Measurements from ENCODE around the gene DNM2.
"Not testable (repeated sequence)": the region's sequence is repeated elsewhere in the genome, so short reads cannot be mapped to it uniquely, and the experiment has no call there.

Gene DNM2

DNA sequence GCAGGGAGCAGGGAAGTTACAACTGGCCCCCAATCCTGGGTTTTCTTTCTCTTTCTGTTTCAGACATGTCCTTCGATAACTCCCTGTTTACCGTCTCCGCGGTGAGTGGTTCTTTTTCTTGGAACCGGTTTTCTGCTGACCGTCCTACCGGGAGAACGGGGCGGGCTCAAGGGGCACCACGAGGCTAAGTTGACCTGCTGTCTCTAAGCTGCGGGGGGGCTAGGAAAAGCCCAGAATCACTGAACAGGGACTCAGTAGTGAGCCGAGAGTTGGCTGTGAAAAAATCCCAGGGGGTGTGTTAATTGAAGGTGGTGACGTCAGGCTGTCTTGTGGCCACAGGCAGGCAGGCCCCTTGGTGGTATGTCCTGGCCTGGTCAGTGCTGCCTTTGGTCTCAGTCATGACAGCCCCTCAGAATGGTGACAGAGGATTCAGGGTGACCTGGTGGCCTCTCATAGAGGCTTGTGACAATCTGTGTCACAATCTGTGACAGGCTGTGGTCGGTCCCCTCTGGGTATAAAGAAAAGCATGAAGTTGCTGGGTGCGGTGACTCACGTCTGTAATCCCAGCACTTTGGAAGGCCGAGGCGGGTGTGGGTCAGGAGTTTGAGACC, 145.3 kb downstream of the DNM2 start:
- Histone ChIP-seq H3K4me1 (ENCODE audit: control insufficient read depth, low read depth, low read length) (no peaks in the 10 kb centered on the region), H3K23ac (ENCODE audit: low read length) (no peak overlapping the region), H3K9ac (ENCODE audit: low read length) (no peak overlapping the region), H3K79me2 (ENCODE audit: control insufficient read depth, insufficient read depth, low read length) (no peaks in the 10 kb centered on the region), H2BK5ac (ENCODE audit: low read length) (no peak overlapping the region), H3K4ac (ENCODE audit: low read depth, low read length) (no peak overlapping the region), H3K4me3 (ENCODE audit: low read length) (no peak overlapping the region), H3K4me2 (ENCODE audit: low read length) (no peak overlapping the region), H2BK120ac (ENCODE audit: low read depth, low read length) (no peak overlapping the region), H3K79me1 (ENCODE audit: low read length) (no peaks in the 10 kb centered on the region), H4K5ac (ENCODE audit: low read length) (no peak overlapping the region), H2BK15ac (replicated peaks; ENCODE audit: low read depth) (no peak overlapping the region), H3K18ac (ENCODE audit: low read length) (no peak overlapping the region), H3K27me3 (ENCODE audit: insufficient read depth, low read length, poor library complexity) (no peaks in the 10 kb centered on the region), H3K56ac (ENCODE audit: low read length) (no peak overlapping the region), H2AK5ac (ENCODE audit: low read length) (no peak overlapping the region), H4K8ac (ENCODE audit: low read depth, low read length) (no peak overlapping the region), H3K27ac (ENCODE audit: low read depth, low read length) (peak overlapping the region; percentile 66), H3K36me3 (ENCODE audit: control insufficient read depth, insufficient read depth, low read length) (no peaks in the 10 kb centered on the region)
- WGBS (ENCODE audit: extremely low coverage, insufficient coverage, low lambda C conversion rate) = no CpG with 5 or more reads among the region's 18 CpGs
- DNase-seq = no peak

DNA sequence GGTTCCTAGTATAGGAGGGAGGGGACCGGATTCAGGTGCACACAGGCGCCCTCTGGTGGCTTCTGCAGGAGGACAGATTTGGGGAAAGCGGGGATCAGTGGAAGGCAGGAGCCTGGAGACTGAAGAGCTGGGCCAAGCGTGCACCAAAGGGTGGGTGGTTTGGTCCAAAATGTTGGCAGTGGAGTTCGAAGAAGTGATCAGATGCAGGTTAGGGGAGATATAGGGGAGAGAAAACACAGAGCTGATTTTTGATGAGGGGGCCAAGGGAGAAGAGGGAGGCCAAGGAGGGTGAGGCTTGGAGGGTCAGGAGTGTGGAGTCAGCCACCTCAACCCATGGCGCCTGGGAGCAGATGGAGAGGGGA, 146.6 kb downstream of the DNM2 start:
- Histone ChIP-seq H3K27me3 (ENCODE audit: insufficient read depth, low read length, poor library complexity) (no peaks in the 10 kb centered on the region), H3K27ac (ENCODE audit: low read depth, low read length) (no peak overlapping the region), H4K8ac (ENCODE audit: low read depth, low read length) (no peak overlapping the region), H3K18ac (ENCODE audit: low read length) (no peak overlapping the region), H3K79me2 (ENCODE audit: control insufficient read depth, insufficient read depth, low read length) (no peaks in the 10 kb centered on the region), H2AK5ac (ENCODE audit: low read length) (no peak overlapping the region), H3K4ac (ENCODE audit: low read depth, low read length) (no peak overlapping the region), H3K23ac (ENCODE audit: low read length) (no peak overlapping the region), H3K4me3 (ENCODE audit: low read length) (no peak overlapping the region), H3K36me3 (ENCODE audit: control insufficient read depth, insufficient read depth, low read length) (no peaks in the 10 kb centered on the region), H2BK120ac (ENCODE audit: low read depth, low read length) (no peak overlapping the region), H3K9ac (ENCODE audit: low read length) (no peak overlapping the region), H2BK15ac (replicated peaks; ENCODE audit: low read depth) (no peak overlapping the region), H3K56ac (ENCODE audit: low read length) (no peak overlapping the region), H3K79me1 (ENCODE audit: low read length) (no peaks in the 10 kb centered on the region), H4K5ac (ENCODE audit: low read length) (no peak overlapping the region), H2BK5ac (ENCODE audit: low read length) (no peak overlapping the region), H3K4me2 (ENCODE audit: low read length) (no peak overlapping the region), H3K4me1 (ENCODE audit: control insufficient read depth, low read depth, low read length) (no peaks in the 10 kb centered on the region)
- peak; percentile 79 for DNase-seq
- WGBS (ENCODE audit: extremely low coverage, insufficient coverage, low lambda C conversion rate) = no CpG with 5 or more reads among the region's 6 CpGs

GRCh38 chr19:10866495-10866894, 148.6 kb downstream of the DNM2 start:
- H2BK120ac ChIP-seq (ENCODE audit: low read depth, low read length) = no peak overlapping the region
- no peak overlapping the region for H2AK5ac ChIP-seq (ENCODE audit: low read length)
- no peak overlapping the region for H3K4me2 ChIP-seq (ENCODE audit: low read length)
- no peak overlapping the region for H2BK15ac ChIP-seq (replicated peaks; ENCODE audit: low read depth)
- H3K27ac ChIP-seq (ENCODE audit: low read depth, low read length) = no peak overlapping the region
- WGBS (ENCODE audit: extremely low coverage, insufficient coverage, low lambda C conversion rate) = no CpG with 5 or more reads among the region's 10 CpGs
- no peak overlapping the region for H4K5ac ChIP-seq (ENCODE audit: low read length)
- no peak overlapping the region for H2BK5ac ChIP-seq (ENCODE audit: low read length)
- no peak overlapping the region for H3K18ac ChIP-seq (ENCODE audit: low read length)
- no peak overlapping the region for H3K4me3 ChIP-seq (ENCODE audit: low read length)
- no peaks in the 10 kb centered on the region for H3K27me3 ChIP-seq (ENCODE audit: insufficient read depth, low read length, poor library complexity)
- H3K36me3 ChIP-seq (ENCODE audit: control insufficient read depth, insufficient read depth, low read length) = no peaks in the 10 kb centered on the region
- H3K9ac ChIP-seq (ENCODE audit: low read length) = no peak overlapping the region
- no peaks in the 10 kb centered on the region for H3K79me2 ChIP-seq (ENCODE audit: control insufficient read depth, insufficient read depth, low read length)
- H3K23ac ChIP-seq (ENCODE audit: low read length) = no peak overlapping the region
- no peak overlapping the region for H3K56ac ChIP-seq (ENCODE audit: low read length)
- no peaks in the 10 kb centered on the region for H3K4me1 ChIP-seq (ENCODE audit: control insufficient read depth, low read depth, low read length)
- H4K8ac ChIP-seq (ENCODE audit: low read depth, low read length) = no peak overlapping the region
- H3K79me1 ChIP-seq (ENCODE audit: low read length) = no peaks in the 10 kb centered on the region
- DNase-seq = no peak
- H3K4ac ChIP-seq (ENCODE audit: low read depth, low read length) = no peak overlapping the region

- no peak overlapping the region for H3K27ac ChIP-seq (ENCODE audit: low read depth, low read length)
- no CpG with 5 or more reads among the region's 10 CpGs for WGBS (ENCODE audit: extremely low coverage, insufficient coverage, low lambda C conversion rate)
- H2BK5ac ChIP-seq (ENCODE audit: low read length) = no peak overlapping the region
- no peak overlapping the region for H2AK5ac ChIP-seq (ENCODE audit: low read length)
- H3K4me1 ChIP-seq (ENCODE audit: control insufficient read depth, low read depth, low read length) = no peaks in the 10 kb centered on the region
- H3K56ac ChIP-seq (ENCODE audit: low read length) = no peak overlapping the region
- H3K79me1 ChIP-seq (ENCODE audit: low read length) = no peaks in the 10 kb centered on the region
- H4K5ac ChIP-seq (ENCODE audit: low read length) = no peak overlapping the region
- no peaks in the 10 kb centered on the region for H3K36me3 ChIP-seq (ENCODE audit: control insufficient read depth, insufficient read depth, low read length)
- H3K9ac ChIP-seq (ENCODE audit: low read length) = no peak overlapping the region
- no peak overlapping the region for H4K8ac ChIP-seq (ENCODE audit: low read depth, low read length)
- no peak overlapping the region for H3K18ac ChIP-seq (ENCODE audit: low read length)
- H3K4me2 ChIP-seq (ENCODE audit: low read length) = no peak overlapping the region
- H3K4ac ChIP-seq (ENCODE audit: low read depth, low read length) = no peak overlapping the region
- no peak overlapping the region for H2BK15ac ChIP-seq (replicated peaks; ENCODE audit: low read depth)
- peaks cover 15% of the 10 kb centered on the region for H3K79me2 ChIP-seq (ENCODE audit: control insufficient read depth, insufficient read depth, low read length)
- H3K23ac ChIP-seq (ENCODE audit: low read length) = no peak overlapping the region
- no peaks in the 10 kb centered on the region for H3K27me3 ChIP-seq (ENCODE audit: insufficient read depth, low read length, poor library complexity)
- DNase-seq = no peak
- no peak overlapping the region for H3K4me3 ChIP-seq (ENCODE audit: low read length)
- no peak overlapping the region for H2BK120ac ChIP-seq (ENCODE audit: low read depth, low read length)
Measured at GRCh38 chr19:10868872-10869547, 151.1 kb downstream of the DNM2 start.

DNA sequence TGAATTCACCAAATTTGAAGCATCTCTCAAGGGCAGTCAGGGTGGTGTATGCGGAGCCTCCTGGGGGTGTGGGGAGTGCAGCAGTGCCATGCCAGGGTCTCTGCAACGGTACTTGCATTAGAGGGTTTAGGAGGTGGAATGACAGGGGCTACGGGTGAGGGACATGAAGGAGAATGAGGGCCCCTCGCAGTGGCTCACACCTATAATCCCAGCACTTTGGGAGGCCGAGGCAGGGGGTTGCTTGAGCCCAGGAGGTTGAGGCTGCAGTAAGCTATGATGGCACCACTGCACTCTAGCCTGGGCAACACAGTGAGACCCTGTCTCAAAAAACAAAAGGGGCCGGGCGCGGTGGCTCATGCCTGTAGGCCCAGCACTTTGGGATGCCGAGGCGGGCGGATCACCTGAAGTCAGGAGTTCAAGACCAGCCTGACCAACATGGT, 152.0 kb downstream of the DNM2 start:
- H4K5ac ChIP-seq (ENCODE audit: low read length); H3K36me3 ChIP-seq (ENCODE audit: control insufficient read depth, insufficient read depth, low read length); H3K56ac ChIP-seq (ENCODE audit: low read length); H3K4me2 ChIP-seq (ENCODE audit: low read length); H3K27me3 ChIP-seq (ENCODE audit: insufficient read depth, low read length, poor library complexity); H3K4ac ChIP-seq (ENCODE audit: low read depth, low read length); H2BK5ac ChIP-seq (ENCODE audit: low read length); H4K8ac ChIP-seq (ENCODE audit: low read depth, low read length); H3K4me3 ChIP-seq (ENCODE audit: low read length); H3K4me1 ChIP-seq (ENCODE audit: control insufficient read depth, low read depth, low read length); H3K18ac ChIP-seq (ENCODE audit: low read length); H2BK120ac ChIP-seq (ENCODE audit: low read depth, low read length); H2AK5ac ChIP-seq (ENCODE audit: low read length); H3K9ac ChIP-seq (ENCODE audit: low read length); H3K27ac ChIP-seq (ENCODE audit: low read depth, low read length); H3K79me1 ChIP-seq (ENCODE audit: low read length); H3K23ac ChIP-seq (ENCODE audit: low read length); H2BK15ac ChIP-seq (replicated peaks; ENCODE audit: low read depth); DNase-seq: not testable (repeated sequence)
- no CpG with 5 or more reads among the region's 11 CpGs for WGBS (ENCODE audit: extremely low coverage, insufficient coverage, low lambda C conversion rate)
- H3K79me2 ChIP-seq (ENCODE audit: control insufficient read depth, insufficient read depth, low read length) = peaks cover 22% of the 10 kb centered on the region

Data from mesendoderm (in vitro differentiated cells).